HG03565 (cell line): Measurements from ENCODE around the gene TAS2R9.
"Not testable (repeated sequence)": the region's sequence is repeated elsewhere in the genome, so short reads cannot be mapped to it uniquely, and the experiment has no call there.

Experiments
- ATAC-seq: cut with Tn5 transposase; IDR thresholded peaks from one replicate; pipeline ENCODE4 v1.9.1; 2021; ENCODE audit warnings: mild to moderate bottlenecking, moderate library complexity; ENCODE audit not compliant: unreplicated experiment

TAS2R9 gene

DNA sequence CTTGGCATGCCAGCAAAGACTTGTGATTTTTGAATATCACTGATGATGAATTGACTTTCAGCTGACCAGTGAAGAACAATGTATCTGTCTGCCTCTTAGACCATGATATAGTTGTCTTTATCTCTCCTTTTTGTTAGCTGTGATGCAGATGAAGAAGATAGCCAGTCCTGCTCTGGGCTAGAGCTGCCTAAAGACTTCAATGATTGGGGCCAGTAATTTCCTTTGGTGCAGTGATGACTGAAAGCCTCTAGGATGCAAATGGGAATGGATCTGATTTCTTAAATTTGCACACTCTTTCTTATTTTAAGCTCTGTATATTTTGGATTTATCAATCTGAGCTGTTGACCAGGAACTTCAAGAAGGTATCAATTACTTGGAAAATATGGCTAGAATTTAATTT is at the start of gene TAS2R9:
Gene TAS2R9, minus strand, starts transcription at position 101 of the 400 bp plus-strand sequence. Its CDS starts 93 bp downstream, at position 8.
- no peak for ATAC-seq

DNA sequence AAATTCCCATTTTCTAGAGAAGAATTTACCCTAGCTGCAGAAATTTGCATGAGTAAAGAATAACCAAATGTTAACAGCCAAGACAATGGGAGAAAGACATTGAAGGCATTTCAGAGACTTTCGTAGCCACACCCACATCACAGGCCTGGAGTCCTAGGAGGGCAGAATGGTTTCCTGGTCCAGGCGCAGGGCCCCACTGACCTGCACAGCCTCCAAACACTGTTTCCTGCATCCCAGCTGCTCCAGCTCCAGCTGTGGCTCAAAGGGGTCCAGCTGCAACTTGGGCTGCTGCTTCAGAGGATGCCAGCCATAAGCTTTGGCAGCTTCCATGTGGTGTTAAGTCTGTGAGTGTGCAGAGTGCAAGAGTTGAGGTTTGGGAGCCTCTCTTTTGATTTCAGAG is 45.8 kb upstream of the TAS2R9 start:
- no peak for ATAC-seq

DNA sequence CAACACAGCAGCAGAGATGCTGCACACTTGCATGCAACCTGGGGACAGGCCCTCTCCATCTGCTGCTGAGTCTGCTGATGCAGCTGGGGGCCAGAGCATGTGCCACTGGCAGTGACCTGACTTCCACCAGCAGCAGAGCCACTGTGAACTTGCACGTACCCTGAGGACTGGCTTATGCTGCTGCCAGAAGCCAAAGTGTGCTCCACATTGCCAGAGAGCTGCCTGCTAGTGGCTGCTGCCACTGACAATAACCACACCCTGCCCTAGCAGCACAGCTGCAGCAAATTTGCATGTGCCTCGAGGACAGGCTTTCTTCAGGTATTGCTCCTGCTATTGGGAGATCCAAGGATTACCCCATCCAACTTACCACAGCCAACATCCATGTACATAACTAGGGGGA is 43.8 kb upstream of the TAS2R9 start:
- no peak for ATAC-seq

- ATAC-seq: no peak
These were observed 41.4 kb upstream of the TAS2R9 start for GRCh38 chr12:10851243-10851858.

GRCh38 chr12:10849425-10849878 is 39.5 kb upstream of the TAS2R9 start, which contains the start of gene PRR4:
PRR4 (minus strand) TSS chr12:10849475; CDS start chr12:10849437, 38 bp downstream.
- no peak for ATAC-seq

- no peak for ATAC-seq
These were observed 37.8 kb upstream of the TAS2R9 start for GRCh38 chr12:10847744-10848143.

DNA sequence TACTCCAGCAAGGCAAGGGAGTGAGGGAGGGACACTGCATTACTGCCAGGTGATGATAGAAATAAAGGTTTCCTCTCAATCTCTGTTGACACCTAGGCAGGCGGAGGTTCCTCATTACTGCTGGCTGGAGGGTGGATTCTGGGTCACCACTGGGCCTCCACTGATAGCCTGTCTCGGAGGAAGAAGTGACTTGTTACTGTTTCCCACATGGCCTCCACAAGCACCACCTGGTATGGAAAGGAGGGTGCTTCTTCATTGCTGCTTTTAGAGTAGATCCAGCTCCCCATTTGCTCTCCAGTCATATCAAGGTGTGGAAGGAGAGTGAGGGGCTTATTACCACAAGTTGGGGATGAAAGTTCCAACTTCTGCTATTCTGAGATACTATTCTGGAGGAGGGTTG is 32.9 kb upstream of the TAS2R9 start:
- no peak for ATAC-seq

GRCh38 chr12:10838461-10838860 is 28.5 kb upstream of the TAS2R9 start:
- no peak for ATAC-seq

GRCh38 chr12:10829994-10830393 is 20.0 kb upstream of the TAS2R9 start:
- ATAC-seq: no peak

GRCh38 chr12:10826258-10826657 is 16.3 kb upstream of the TAS2R9 start, which contains the start of gene TAS2R10:
TAS2R10 (minus strand) TSS chr12:10826358; CDS start chr12:10826269, 89 bp downstream.
- ATAC-seq: no peak

DNA sequence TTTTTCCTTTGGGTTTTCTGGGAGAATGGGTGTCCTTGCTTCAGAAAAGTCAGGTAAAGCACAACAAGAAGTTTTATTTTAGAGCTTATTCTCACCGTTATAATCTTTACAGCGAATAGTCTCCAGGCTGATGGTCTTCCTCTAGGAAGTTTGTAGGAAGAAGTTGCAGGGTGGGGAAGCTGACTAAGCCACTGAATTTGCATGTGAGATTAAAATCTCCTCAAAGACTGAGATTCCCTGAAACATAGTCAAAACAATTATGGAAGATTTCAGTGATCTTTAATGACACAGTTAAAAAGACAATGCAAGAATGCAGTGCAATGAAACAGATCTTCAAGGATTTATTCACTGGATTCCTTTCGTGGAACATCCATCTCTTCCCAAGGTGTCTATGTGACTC is 15.0 kb upstream of the TAS2R9 start:
- ATAC-seq: no peak

DNA sequence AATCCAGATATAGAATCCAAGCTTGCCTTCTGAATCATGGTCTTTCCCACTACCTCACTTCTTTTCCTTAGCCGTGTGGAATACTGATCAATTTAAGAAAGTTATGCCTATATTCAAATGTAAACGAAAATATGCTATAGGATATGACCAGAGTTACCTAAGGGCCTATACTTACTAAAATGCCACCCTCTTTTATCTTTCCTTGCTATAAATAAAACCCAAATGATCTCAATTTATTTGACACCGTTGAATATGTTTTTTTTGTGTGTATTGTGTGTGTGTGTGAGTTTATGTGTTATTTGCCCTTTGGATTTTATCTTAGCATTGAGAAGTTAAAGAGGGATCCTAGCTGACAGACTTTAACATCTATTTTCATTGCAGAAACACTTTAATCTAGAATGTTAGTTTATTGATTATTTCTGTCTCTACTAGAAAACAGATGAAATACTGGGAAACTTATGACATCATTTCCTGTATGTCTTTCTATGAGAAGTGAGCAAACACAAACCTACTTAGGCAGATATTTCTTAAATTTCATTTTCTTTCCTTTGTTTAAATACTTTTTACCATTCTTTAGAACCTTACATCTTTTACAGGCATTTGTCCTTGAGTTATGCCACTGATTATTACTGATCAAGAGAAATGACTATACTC is 2.0 kb upstream of the TAS2R9 start:
- ATAC-seq: no peak

DNA sequence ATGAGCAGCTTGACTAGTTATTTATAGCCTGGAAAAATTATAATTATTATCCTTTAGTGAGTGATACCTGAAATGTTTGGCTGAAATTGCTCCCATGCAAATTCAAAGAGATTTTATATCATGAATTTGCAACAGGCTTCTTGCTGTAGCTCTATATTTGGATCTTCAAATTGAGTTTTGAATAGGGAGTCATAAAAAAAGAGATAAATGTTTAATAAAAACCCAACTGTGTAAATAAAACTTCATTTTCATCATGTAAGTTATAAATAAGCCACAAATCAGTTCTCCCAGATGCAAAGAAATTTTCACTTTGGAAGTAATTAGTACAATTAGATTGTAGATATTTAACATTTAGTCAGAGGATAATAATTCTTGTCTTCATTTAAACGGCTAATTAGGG is 2.8 kb downstream of the TAS2R9 start, which contains the start of gene TAS2R8:
Gene TAS2R8, minus strand, starts transcription at position 101 of the 400 bp plus-strand sequence. CDS start 306 bp downstream, outside the sequence.
- no peak for ATAC-seq

GRCh38 chr12:10802587-10802986 is 7.4 kb downstream of the TAS2R9 start, which contains the start of gene TAS2R7:
TAS2R7 (minus strand) TSS chr12:10802627; CDS start chr12:10802570, 57 bp downstream.
- ATAC-seq: no peak

- no peak for ATAC-seq
These were observed 8.2 kb downstream of the TAS2R9 start for GRCh38 chr12:10801741-10802140.

GRCh38 chr12:10794222-10794621 is 15.7 kb downstream of the TAS2R9 start:
- no peak for ATAC-seq

GRCh38 chr12:10791769-10792168 is 18.2 kb downstream of the TAS2R9 start:
- ATAC-seq: not testable (repeated sequence)

DNA sequence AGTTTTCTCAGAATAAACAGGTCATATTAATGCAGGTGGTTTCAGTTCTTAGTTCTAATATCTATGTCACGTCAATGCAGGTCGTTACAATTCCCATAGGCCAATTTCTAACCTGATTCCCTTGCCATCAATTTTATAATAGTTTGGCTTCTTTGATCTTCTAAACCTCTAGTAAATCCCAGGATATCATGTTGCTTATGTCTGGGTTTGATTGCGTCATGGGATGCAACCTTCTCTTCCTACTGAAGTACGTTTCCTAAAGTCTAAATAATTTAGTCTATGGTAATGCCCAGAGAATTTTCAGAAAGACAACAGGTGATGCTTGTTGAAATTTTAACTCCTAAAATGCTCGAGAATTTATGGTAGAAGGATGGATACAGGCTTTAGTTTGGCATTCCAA is 26.7 kb downstream of the TAS2R9 start:
- no peak for ATAC-seq

GRCh38 chr12:10779103-10779502 is 30.9 kb downstream of the TAS2R9 start:
- ATAC-seq: no peak

DNA sequence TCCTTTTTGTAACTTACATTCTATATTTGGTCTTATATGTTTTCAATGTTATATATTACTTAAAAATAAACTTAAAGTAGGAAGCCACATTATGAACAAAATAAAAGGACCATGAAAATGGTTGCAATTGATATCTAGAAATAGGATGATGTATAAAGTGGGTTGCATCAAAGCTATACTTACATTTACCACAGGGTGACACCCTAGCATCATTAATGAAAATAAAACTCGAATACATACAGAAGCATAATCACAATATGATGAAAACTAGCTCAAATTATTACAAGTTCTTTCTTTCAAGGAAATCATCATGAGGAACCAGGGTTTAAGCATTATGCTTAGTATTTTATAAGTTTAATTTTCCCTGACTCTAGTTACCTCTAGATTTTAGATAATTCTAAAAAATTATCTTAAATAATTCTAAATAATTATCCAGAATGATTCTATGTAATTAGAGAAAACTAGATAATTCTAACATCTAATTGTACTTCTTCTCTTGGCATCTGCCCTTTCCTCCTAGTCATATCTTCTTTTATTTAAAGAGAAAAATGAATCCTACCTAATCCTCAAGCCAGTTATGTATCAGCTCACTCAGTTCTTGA is 38.7 kb downstream of the TAS2R9 start:
- no peak for ATAC-seq

GRCh38 chr12:10759657-10760056 is 50.3 kb downstream of the TAS2R9 start:
- ATAC-seq: no peak
